Stomach smooth muscle (tissue), 2 donors: ENCODE data around the gene MAPK8IP3.

Source experiments
- H3K27ac ChIP-seq: one replicate; pipeline ENCODE4 v1.7.0; 2013; ENCODE audit warnings: mild to moderate bottlenecking, low read length, inconsistent platforms
- H3K27me3 ChIP-seq, 2 donors: one replicate each; pipeline ENCODE4 v1.7.0; 2013; ENCODE audit warnings: low read length in 2 of 2; ENCODE audit not compliant: insufficient read depth in 2 of 2, control insufficient read depth in 1 of 2
- H3K36me3 ChIP-seq, 2 donors: one replicate each; pipeline ENCODE4 v1.7.0; 2013; ENCODE audit warnings: low read length in 2 of 2; ENCODE audit not compliant: control insufficient read depth in 2 of 2, insufficient read depth in 2 of 2
- H3K4me1 ChIP-seq: one replicate; pipeline ENCODE4 v1.7.0; 2013; ENCODE audit warnings: low read length; ENCODE audit not compliant: control insufficient read depth, insufficient read depth
- H3K4me3 ChIP-seq, 2 donors: one replicate each; pipeline ENCODE4 v1.7.0; 2013; ENCODE audit warnings: low read length in 2 of 2
- H3K9ac ChIP-seq, 2 donors: one replicate each; pipeline ENCODE4 v1.7.0; 2013; ENCODE audit warnings: low read length in 2 of 2, mild to moderate bottlenecking in 1 of 2
- H3K9me3 ChIP-seq, 2 donors: one replicate each; pipeline ENCODE4 v1.7.0; 2013; ENCODE audit warnings: low read length in 2 of 2; ENCODE audit not compliant: control insufficient read depth in 2 of 2
- donor health status: healthy.
- donor health status: Pancreatic carcinoma.

MAPK8IP3 gene

DNA sequence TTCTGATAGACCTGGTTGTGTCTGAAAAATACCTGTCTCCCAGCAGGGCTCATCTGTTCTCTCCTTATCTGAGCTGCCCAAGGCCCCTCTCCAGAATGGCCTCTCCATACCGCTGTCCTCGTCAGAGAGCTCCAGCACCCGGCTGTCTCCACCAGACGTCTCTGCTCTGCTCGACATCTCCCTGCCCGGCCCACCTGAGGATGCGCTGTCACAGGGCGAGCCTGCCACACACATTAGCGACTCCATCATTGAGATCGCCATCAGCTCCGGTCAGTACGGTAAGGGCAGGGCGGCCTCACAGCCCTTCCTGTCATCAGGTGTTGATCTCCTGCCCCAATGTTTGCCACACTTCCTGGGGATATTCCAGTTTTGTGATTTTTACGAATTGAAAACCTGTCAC, 38.1 kb upstream of the MAPK8IP3 start:
- peaks cover 76 to 86% of the 10 kb centered on the region in 2 donors for H3K36me3 ChIP-seq
- H3K27ac ChIP-seq: no peak overlapping the region
- no peaks in the 10 kb centered on the region for H3K27me3 ChIP-seq
- H3K4me1 ChIP-seq: no peaks in the 10 kb centered on the region
- no peaks in the 10 kb centered on the region for H3K9me3 ChIP-seq
- no peak overlapping the region for H3K4me3 ChIP-seq
- H3K9ac ChIP-seq: no peak overlapping the region

- Histone ChIP-seq H3K27me3 (no peaks in the 10 kb centered on the region), H3K4me3 (no peak overlapping the region), H3K36me3 (peaks cover 76 to 85% of the 10 kb centered on the region in 2 donors), H3K9ac (no peak overlapping the region), H3K4me1 (no peaks in the 10 kb centered on the region), H3K27ac (no peak overlapping the region), H3K9me3 (no peaks in the 10 kb centered on the region)
Observed at GRCh38 chr16:1668612-1669319, 37.2 kb upstream of the MAPK8IP3 start.

GRCh38 chr16:1669698-1670097, 36.3 kb upstream of the MAPK8IP3 start:
- Histone ChIP-seq H3K27ac (no peak overlapping the region), H3K9me3 (no peaks in the 10 kb centered on the region), H3K4me3 (no peak overlapping the region), H3K27me3 (no peaks in the 10 kb centered on the region), H3K9ac (no peak overlapping the region), H3K36me3 (peaks cover 83 to 90% of the 10 kb centered on the region in 2 donors), H3K4me1 (no peaks in the 10 kb centered on the region)

DNA sequence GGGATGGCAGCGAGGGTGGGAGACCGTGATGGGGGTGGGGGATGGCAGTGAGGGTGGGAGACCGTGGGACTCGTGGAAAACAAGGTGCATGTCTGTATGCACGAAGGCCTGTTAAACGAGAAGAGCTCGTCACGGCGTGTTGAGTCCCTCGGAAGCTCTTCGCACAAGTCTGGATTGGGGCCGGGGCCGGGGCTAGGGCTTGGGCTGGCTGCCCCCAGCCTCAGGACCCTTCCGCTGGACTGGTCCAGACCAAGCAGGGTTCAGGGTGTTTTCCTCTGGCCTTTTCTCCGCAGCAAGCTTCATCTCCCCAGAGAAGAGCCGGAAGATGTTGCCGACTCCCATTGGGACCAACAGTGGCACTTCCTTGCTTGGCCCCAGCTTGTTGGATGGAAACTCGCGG, 35.6 kb upstream of the MAPK8IP3 start:
- Histone ChIP-seq H3K27me3 (no peaks in the 10 kb centered on the region), H3K4me1 (no peaks in the 10 kb centered on the region), H3K9ac (no peak overlapping the region), H3K27ac (no peak overlapping the region), H3K9me3 (no peaks in the 10 kb centered on the region), H3K4me3 (no peak overlapping the region), H3K36me3 (peaks cover 82 to 90% of the 10 kb centered on the region in 2 donors)

GRCh38 chr16:1670866-1671265, 35.1 kb upstream of the MAPK8IP3 start:
- no peak overlapping the region for H3K9ac ChIP-seq
- H3K27me3 ChIP-seq: no peaks in the 10 kb centered on the region
- no peaks in the 10 kb centered on the region for H3K4me1 ChIP-seq
- no peak overlapping the region for H3K4me3 ChIP-seq
- H3K36me3 ChIP-seq: peaks cover 82 to 86% of the 10 kb centered on the region in 2 donors
- no peaks in the 10 kb centered on the region for H3K9me3 ChIP-seq
- H3K27ac ChIP-seq: no peak overlapping the region

DNA sequence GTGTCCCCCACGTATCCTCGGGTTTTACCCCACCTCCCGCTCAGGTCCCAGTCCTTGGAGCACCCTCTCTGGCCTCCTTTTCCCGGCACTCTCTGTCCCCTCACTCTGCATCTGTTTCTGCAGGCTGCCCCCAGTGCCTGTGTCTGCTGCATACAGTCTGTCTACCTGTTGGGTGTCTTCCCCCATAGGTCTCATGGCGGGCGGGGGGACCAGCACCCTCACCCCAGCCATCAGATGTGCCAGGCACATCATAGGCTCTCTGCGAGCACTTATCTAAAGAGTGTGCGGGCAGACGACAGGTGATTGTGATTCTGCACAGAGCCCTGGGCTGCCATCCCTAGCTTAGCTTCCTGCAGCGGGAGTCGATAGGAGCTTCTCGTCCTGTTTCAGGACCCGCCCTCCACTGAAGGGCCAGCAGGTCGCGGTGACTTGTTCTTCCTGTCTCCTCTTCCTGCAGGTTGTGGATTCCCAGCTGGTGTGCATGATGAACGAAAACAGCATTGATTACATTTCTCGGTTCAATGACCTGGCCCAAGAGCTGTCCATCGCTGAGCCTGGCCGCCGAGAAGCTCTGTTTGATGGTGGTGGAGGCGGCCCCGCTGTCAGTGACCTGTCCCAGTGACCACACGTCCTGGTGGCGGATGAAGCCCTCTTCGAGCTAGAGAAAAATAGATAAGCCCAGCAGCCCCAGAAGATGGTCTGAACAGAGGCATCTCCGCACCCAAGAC, 32.4 kb upstream of the MAPK8IP3 start:
- peaks cover 56 to 58% of the 10 kb centered on the region in 2 donors for H3K36me3 ChIP-seq
- H3K4me1 ChIP-seq: peaks cover under 1% of the 10 kb centered on the region
- no peaks in the 10 kb centered on the region for H3K27me3 ChIP-seq
- H3K9me3 ChIP-seq: no peaks in the 10 kb centered on the region
- no peak overlapping the region for H3K27ac ChIP-seq
- H3K4me3 ChIP-seq: no peak overlapping the region
- H3K9ac ChIP-seq: no peak overlapping the region

DNA sequence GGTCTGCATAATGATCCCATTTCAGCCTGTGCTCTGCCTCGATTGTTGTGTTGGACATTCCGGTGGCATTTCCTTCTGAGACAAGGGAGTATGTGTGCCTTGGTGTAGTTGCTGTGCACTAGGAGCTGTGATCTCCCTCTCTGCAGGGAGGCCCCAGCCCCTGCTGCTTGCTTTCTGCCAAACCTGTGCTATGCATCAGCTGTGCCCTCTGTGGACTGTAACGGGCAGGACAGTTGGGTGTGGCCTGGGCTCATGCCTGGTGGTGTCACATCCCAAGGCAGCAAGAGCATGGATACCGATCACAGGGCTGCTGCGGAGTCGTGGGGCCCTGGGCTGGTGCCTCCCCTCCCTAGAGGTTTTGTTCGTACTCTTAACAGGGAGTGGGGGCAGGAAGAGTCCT, 31.7 kb upstream of the MAPK8IP3 start:
- Histone ChIP-seq H3K9ac (no peak overlapping the region), H3K4me3 (no peak overlapping the region), H3K27ac (no peak overlapping the region), H3K4me1 (peaks cover 8% of the 10 kb centered on the region), H3K27me3 (no peaks in the 10 kb centered on the region), H3K36me3 (peaks cover 49 to 52% of the 10 kb centered on the region in 2 donors), H3K9me3 (no peaks in the 10 kb centered on the region)

GRCh38 chr16:1674751-1675664, 31.0 kb upstream of the MAPK8IP3 start:
- H3K27me3 ChIP-seq: no peaks in the 10 kb centered on the region
- no peak overlapping the region for H3K9ac ChIP-seq
- peaks cover 8% of the 10 kb centered on the region for H3K4me1 ChIP-seq
- no peak overlapping the region for H3K27ac ChIP-seq
- no peak overlapping the region for H3K4me3 ChIP-seq
- peaks cover 46 to 47% of the 10 kb centered on the region in 2 donors for H3K36me3 ChIP-seq
- H3K9me3 ChIP-seq: no peaks in the 10 kb centered on the region

GRCh38 chr16:1676661-1677060, 29.3 kb upstream of the MAPK8IP3 start:
- Histone ChIP-seq H3K36me3 (peaks cover 32 to 35% of the 10 kb centered on the region in 2 donors), H3K27ac (no peak overlapping the region), H3K27me3 (no peaks in the 10 kb centered on the region)

GRCh38 chr16:1677339-1677738, 28.7 kb upstream of the MAPK8IP3 start:
- no peaks in the 10 kb centered on the region for H3K9me3 ChIP-seq
- no peak overlapping the region for H3K27ac ChIP-seq
- H3K27me3 ChIP-seq: no peaks in the 10 kb centered on the region
- peak overlapping the region in 1 of 2 donors; percentile 76 for H3K4me3 ChIP-seq
- H3K9ac ChIP-seq: no peak overlapping the region
- peaks cover 8% of the 10 kb centered on the region for H3K4me1 ChIP-seq
- H3K36me3 ChIP-seq: peaks cover 25 to 28% of the 10 kb centered on the region in 2 donors

More at GRCh38 chr16:1676661-1677060, 29.3 kb upstream of the MAPK8IP3 start:
- Histone ChIP-seq H3K9ac (no peak overlapping the region), H3K4me3 (no peak overlapping the region), H3K9me3 (no peaks in the 10 kb centered on the region), H3K4me1 (peaks cover 8% of the 10 kb centered on the region)
